ENCODE data around the gene APPBP2.

Gene APPBP2

GRCh38 chr17:60525328-60525684 is 736 bp downstream of the APPBP2 start:
- H4K20me1 ChIP-seq (ENCODE audit: insufficient read depth), result no peaks in the 10 kb centered on the region
- no peaks in the 10 kb centered on the region for H3K36me3 ChIP-seq (ENCODE audit: insufficient read depth)
- H3K27me3 ChIP-seq (ENCODE audit: insufficient read depth, low read depth), result no peaks in the 10 kb centered on the region
- peak overlapping the region; percentile 86 for H2AFZ ChIP-seq (ENCODE audit: low read depth)
- no peak for TF ChIP-seq CTCF (conservative IDR thresholded peaks at IDR 0.05; ENCODE audit: low read depth, low read length)
- peak overlapping the region; percentile 78 for H3K27ac ChIP-seq
- peaks cover 18% of the 10 kb centered on the region for H3K4me1 ChIP-seq (ENCODE audit: low read depth, poor library complexity, severe bottlenecking)
- peak overlapping the region; percentile 99 for H3K4me2 ChIP-seq
- peak overlapping the region; percentile 84 for H3K9ac ChIP-seq
- H3K79me2 ChIP-seq (ENCODE audit: insufficient read depth, low read depth), result peaks cover 61% of the 10 kb centered on the region
- H3K4me3 ChIP-seq (IDR thresholded peaks at IDR 0.05; ENCODE audit: insufficient read depth, low read depth, low read length), result no peak overlapping the region

- peak overlapping the region; percentile 78; the same call in 1 of the 2 replicates for H3K27ac ChIP-seq
- peak overlapping the region; percentile 99 for H3K4me2 ChIP-seq
- H3K4me1 ChIP-seq (ENCODE audit: low read depth, poor library complexity, severe bottlenecking), result peaks cover 18% of the 10 kb centered on the region
- no peak for TF ChIP-seq CTCF (conservative IDR thresholded peaks at IDR 0.05; ENCODE audit: low read depth, low read length)
- peak overlapping the region; percentile 86 for H2AFZ ChIP-seq (ENCODE audit: low read depth)
- no peaks in the 10 kb centered on the region for H3K27me3 ChIP-seq (ENCODE audit: insufficient read depth, low read depth)
- H4K20me1 ChIP-seq (ENCODE audit: insufficient read depth), result no peaks in the 10 kb centered on the region
- no peaks in the 10 kb centered on the region for H3K36me3 ChIP-seq (ENCODE audit: insufficient read depth)
- peak overlapping the region; percentile 84 for H3K9ac ChIP-seq
- H3K4me3 ChIP-seq (IDR thresholded peaks at IDR 0.05; ENCODE audit: insufficient read depth, low read depth, low read length), result no peak overlapping the region
- peaks cover 66% of the 10 kb centered on the region for H3K79me2 ChIP-seq (ENCODE audit: insufficient read depth, low read depth)
These were observed 1.3 kb downstream of the APPBP2 start for GRCh38 chr17:60524463-60525327.

- Histone ChIP-seq H3K79me2 (ENCODE audit: insufficient read depth, low read depth) (peaks cover 68% of the 10 kb centered on the region), H4K20me1 (ENCODE audit: insufficient read depth) (no peaks in the 10 kb centered on the region), H3K36me3 (ENCODE audit: insufficient read depth) (no peaks in the 10 kb centered on the region), H3K27ac (no peak overlapping the region), H3K4me1 (ENCODE audit: low read depth, poor library complexity, severe bottlenecking) (peaks cover 18% of the 10 kb centered on the region), H2AFZ (ENCODE audit: low read depth) (no peak overlapping the region), H3K4me2 (peak overlapping the region; percentile 99), H3K27me3 (ENCODE audit: insufficient read depth, low read depth) (no peaks in the 10 kb centered on the region), H3K4me3 (IDR thresholded peaks at IDR 0.05; ENCODE audit: insufficient read depth, low read depth, low read length) (no peak overlapping the region), H3K9ac (no peak overlapping the region; the same call in 1 of the 2 replicates)
- TF ChIP-seq CTCF (conservative IDR thresholded peaks at IDR 0.05; ENCODE audit: low read depth, low read length), result no peak
These were observed 2.2 kb downstream of the APPBP2 start for GRCh38 chr17:60523822-60524221.

GRCh38 chr17:60522889-60523626 is 3.0 kb downstream of the APPBP2 start:
- no peak for TF ChIP-seq CTCF (conservative IDR thresholded peaks at IDR 0.05; ENCODE audit: low read depth, low read length)
- no peaks in the 10 kb centered on the region for H4K20me1 ChIP-seq (ENCODE audit: insufficient read depth)
- no peak overlapping the region for H2AFZ ChIP-seq (ENCODE audit: low read depth)
- H3K9ac ChIP-seq, result no peak overlapping the region
- H3K4me1 ChIP-seq (ENCODE audit: low read depth, poor library complexity, severe bottlenecking), result peaks cover 18% of the 10 kb centered on the region
- no peaks in the 10 kb centered on the region for H3K27me3 ChIP-seq (ENCODE audit: insufficient read depth, low read depth)
- no peak overlapping the region for H3K4me3 ChIP-seq (IDR thresholded peaks at IDR 0.05; ENCODE audit: insufficient read depth, low read depth, low read length)
- H3K36me3 ChIP-seq (ENCODE audit: insufficient read depth), result no peaks in the 10 kb centered on the region
- H3K79me2 ChIP-seq (ENCODE audit: insufficient read depth, low read depth), result peaks cover 71% of the 10 kb centered on the region
- no peak overlapping the region for H3K27ac ChIP-seq
- H3K4me2 ChIP-seq, result no peak overlapping the region

Data from KMS-11 (cell line).